Measurements from ENCODE around the gene NRG2.

GRCh38 chr5:139863361-139863760, 179.7 kb downstream of the NRG2 start:
- TF ChIP-seq, protein P1, sequence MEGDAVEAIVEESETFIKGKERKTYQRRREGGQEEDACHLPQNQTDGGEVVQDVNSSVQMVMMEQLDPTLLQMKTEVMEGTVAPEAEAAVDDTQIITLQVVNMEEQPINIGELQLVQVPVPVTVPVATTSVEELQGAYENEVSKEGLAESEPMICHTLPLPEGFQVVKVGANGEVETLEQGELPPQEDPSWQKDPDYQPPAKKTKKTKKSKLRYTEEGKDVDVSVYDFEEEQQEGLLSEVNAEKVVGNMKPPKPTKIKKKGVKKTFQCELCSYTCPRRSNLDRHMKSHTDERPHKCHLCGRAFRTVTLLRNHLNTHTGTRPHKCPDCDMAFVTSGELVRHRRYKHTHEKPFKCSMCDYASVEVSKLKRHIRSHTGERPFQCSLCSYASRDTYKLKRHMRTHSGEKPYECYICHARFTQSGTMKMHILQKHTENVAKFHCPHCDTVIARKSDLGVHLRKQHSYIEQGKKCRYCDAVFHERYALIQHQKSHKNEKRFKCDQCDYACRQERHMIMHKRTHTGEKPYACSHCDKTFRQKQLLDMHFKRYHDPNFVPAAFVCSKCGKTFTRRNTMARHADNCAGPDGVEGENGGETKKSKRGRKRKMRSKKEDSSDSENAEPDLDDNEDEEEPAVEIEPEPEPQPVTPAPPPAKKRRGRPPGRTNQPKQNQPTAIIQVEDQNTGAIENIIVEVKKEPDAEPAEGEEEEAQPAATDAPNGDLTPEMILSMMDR (IDR thresholded peaks at IDR 0.05): no peak
- TF ChIP-seq EP300 (IDR thresholded peaks at IDR 0.05) (no peak), POLR2A (IDR thresholded peaks at IDR 0.05) (no peak)

All from ovary (tissue), 3 donors.